DOHH2 (cell line): ENCODE measurements around the gene UTS2R.

Experiments used
- H3F3A ChIP-seq: fragments of 200-600 bp; sonication (generic), shearing (Covaris generic); 2 replicates; pipeline ENCODE4 v1.6.0; 2016; ENCODE audit warnings: antibody characterized with exemption, mild to moderate bottlenecking; ENCODE audit not compliant: control insufficient read depth, insufficient read depth
- H3K27ac ChIP-seq: fragments of 200-600 bp; sonication (generic); 2 replicates; pipeline ENCODE4 v1.5.1; 2014; ENCODE audit warnings: low read depth, mild to moderate bottlenecking, low read length, moderate library complexity
- H3K27me3 ChIP-seq: fragments of 200-600 bp; sonication (generic); 2 replicates; pipeline ENCODE4 v1.6.1; 2014; ENCODE audit warnings: mild to moderate bottlenecking, low read length, mixed read lengths; ENCODE audit not compliant: control insufficient read depth
- H3K36me3 ChIP-seq: fragments of 200-600 bp; sonication (generic); 2 replicates; pipeline ENCODE4 v1.6.1; 2014; ENCODE audit warnings: mild to moderate bottlenecking, low read length, moderate library complexity, mixed read lengths; ENCODE audit not compliant: control insufficient read depth
- H3K4me1 ChIP-seq: fragments of 200-600 bp; sonication (generic); 2 replicates; pipeline ENCODE4 v1.6.1; 2014; ENCODE audit warnings: mild to moderate bottlenecking, low read length, mixed read lengths; ENCODE audit not compliant: control insufficient read depth
- H3K4me2 ChIP-seq: fragments of 200-600 bp; sonication (generic); 2 replicates; pipeline ENCODE4 v1.6.0; 2014; ENCODE audit warnings: mild to moderate bottlenecking, low read length, moderate library complexity
- H3K4me3 ChIP-seq: fragments of 200-600 bp; sonication (generic); 2 replicates; pipeline ENCODE4 v1.5.1; 2014; ENCODE audit warnings: mild to moderate bottlenecking, low read length, mixed read lengths
- H3K79me2 ChIP-seq: fragments of 200-600 bp; sonication (generic); 2 replicates; pipeline ENCODE4 v1.6.1; 2014; ENCODE audit warnings: mild to moderate bottlenecking, low read length, mixed read lengths; ENCODE audit not compliant: control insufficient read depth
- H3K9me2 ChIP-seq: fragments of 200-600 bp; sonication (generic); replicated peaks from 2 replicates; pipeline ENCODE4 v1.6.1; 2014; ENCODE audit warnings: mild to moderate bottlenecking, low read length, mixed read lengths; ENCODE audit not compliant: control insufficient read depth
- H3K9me3 ChIP-seq: fragments of 200-600 bp; sonication (generic); 2 replicates; pipeline ENCODE4 v1.6.1; 2014; ENCODE audit warnings: antibody characterized with exemption, low read length, mixed read lengths; ENCODE audit not compliant: control insufficient read depth, insufficient read depth
- H4K20me1 ChIP-seq: fragments of 200-600 bp; sonication (generic); 2 replicates; pipeline ENCODE4 v1.6.0; 2014; ENCODE audit warnings: low read depth, mild to moderate bottlenecking, antibody characterized with exemption, low read length, moderate library complexity; ENCODE audit not compliant: control insufficient read depth, insufficient read depth
- CTCF ChIP-seq: fragments of 200-600 bp; sonication (generic); IDR thresholded peaks from one replicate; pipeline ENCODE4 v1.5.1; 2014; ENCODE audit warnings: antibody characterized with exemption, mild to moderate bottlenecking, low read depth, low read length; ENCODE audit not compliant: poor library complexity, severe bottlenecking
- EZH2phosphoT487 ChIP-seq: fragments of 200-600 bp; sonication (generic); IDR thresholded peaks from 2 replicates; pipeline ENCODE4 v1.6.1; 2017; ENCODE audit warnings: borderline replicate concordance, mild to moderate bottlenecking, antibody characterized with exemption, low read length, moderate library complexity, mixed read lengths

The UTS2R gene

GRCh38 chr17:82353484-82353883 lies 18.1 kb upstream of the UTS2R start:
- H3K4me2 ChIP-seq, result no peak overlapping the region
- no peaks in the 10 kb centered on the region for H3K27me3 ChIP-seq
- H3K4me1 ChIP-seq, result peaks cover 34% of the 10 kb centered on the region
- no peaks in the 10 kb centered on the region for H3K79me2 ChIP-seq
- H3K9me3 ChIP-seq, result no peaks in the 10 kb centered on the region
- no peak overlapping the region for H3K4me3 ChIP-seq
- TF ChIP-seq CTCF (no peak), EZH2phosphoT487 (no peak)
- no peaks in the 10 kb centered on the region for H3K36me3 ChIP-seq
- H3K27ac ChIP-seq, result no peak overlapping the region
- peaks cover 11% of the 10 kb centered on the region for H3F3A ChIP-seq
- H4K20me1 ChIP-seq, result no peaks in the 10 kb centered on the region
- H3K9me2 ChIP-seq, result no peaks in the 10 kb centered on the region

- Histone ChIP-seq H3K9me2 (no peaks in the 10 kb centered on the region), H3K27me3 (no peaks in the 10 kb centered on the region), H4K20me1 (no peaks in the 10 kb centered on the region), H3K27ac (no peak overlapping the region), H3K79me2 (no peaks in the 10 kb centered on the region), H3K4me2 (no peak overlapping the region), H3K4me1 (peaks cover 37% of the 10 kb centered on the region), H3F3A (peaks cover 14% of the 10 kb centered on the region), H3K9me3 (peaks cover 3% of the 10 kb centered on the region; the same call in 1 of the 2 replicates), H3K36me3 (no peaks in the 10 kb centered on the region), H3K4me3 (no peak overlapping the region)
- TF ChIP-seq EZH2phosphoT487, result no peak
- no peak for TF ChIP-seq CTCF
These were observed 16.7 kb upstream of the UTS2R start for GRCh38 chr17:82354804-82355308.

- Histone ChIP-seq H4K20me1 (no peaks in the 10 kb centered on the region), H3K4me2 (no peak overlapping the region), H3K4me1 (peaks cover 27% of the 10 kb centered on the region), H3K36me3 (no peaks in the 10 kb centered on the region), H3K27me3 (no peaks in the 10 kb centered on the region), H3K4me3 (no peak overlapping the region), H3K79me2 (no peaks in the 10 kb centered on the region), H3F3A (peaks cover 12% of the 10 kb centered on the region), H3K9me3 (peaks cover 3% of the 10 kb centered on the region; the same call in 1 of the 2 replicates), H3K27ac (no peak overlapping the region), H3K9me2 (no peaks in the 10 kb centered on the region)
- TF ChIP-seq EZH2phosphoT487 (no peak), CTCF (no peak)
These were observed 15.7 kb upstream of the UTS2R start for GRCh38 chr17:82355770-82356427.
